ENCODE measurements around the gene CHST11.

GRCh38 chr12:104460973-104461698 is 4.4 kb downstream of the CHST11 start:
- no peak for TF ChIP-seq CTCF (conservative IDR thresholded peaks at IDR 0.05; ENCODE audit: low read depth, low read length)
- no peak for TF ChIP-seq EZH2 (IDR thresholded peaks at IDR 0.05; ENCODE audit: borderline replicate concordance, low read depth, low read length, poor library complexity, severe bottlenecking)

Data from A673 (cell line).